ACC112 (cell line): ENCODE data around the gene LCE4A.

Experiments
- H2AFZ ChIP-seq: fragments of 200-600 bp; sonication (generic); one replicate; pipeline ENCODE4 v1.6.0; 2017; ENCODE audit warnings: antibody characterized with exemption, low read length; ENCODE audit not compliant: unreplicated experiment
- H3K27ac ChIP-seq: fragments of 200-600 bp; sonication (generic); 2 replicates; pipeline ENCODE4 v1.5.1; 2014; ENCODE audit warnings: low read depth, mild to moderate bottlenecking, antibody characterized with exemption, low read length, moderate library complexity
- H3K27me3 ChIP-seq: fragments of 200-600 bp; sonication (generic); 2 replicates; pipeline ENCODE4 v1.6.1; 2014; ENCODE audit warnings: mild to moderate bottlenecking, antibody characterized with exemption, low read length, moderate library complexity, mixed read lengths; ENCODE audit not compliant: insufficient read depth
- H3K36me3 ChIP-seq: fragments of 200-600 bp; sonication (generic); 2 replicates; pipeline ENCODE4 v1.6.1; 2016; ENCODE audit warnings: mild to moderate bottlenecking, antibody characterized with exemption, low read length, moderate library complexity, mixed read lengths; ENCODE audit not compliant: insufficient read depth
- H3K4me1 ChIP-seq: fragments of 200-600 bp; sonication (generic); one replicate; pipeline ENCODE4 v1.6.1; 2016; ENCODE audit warnings: low read length, mixed read lengths; ENCODE audit not compliant: insufficient read depth, unreplicated experiment, control insufficient read depth
- H3K4me3 ChIP-seq: fragments of 200-600 bp; sonication (generic); 2 replicates; pipeline ENCODE4 v1.5.1; 2014; ENCODE audit warnings: mild to moderate bottlenecking, low read depth, low read length
- H3K79me2 ChIP-seq: fragments of 200-600 bp; sonication (generic); one replicate; pipeline ENCODE4 v1.6.0; 2016; ENCODE audit warnings: low read length; ENCODE audit not compliant: control insufficient read depth, unreplicated experiment, insufficient read depth

LCE4A gene

DNA sequence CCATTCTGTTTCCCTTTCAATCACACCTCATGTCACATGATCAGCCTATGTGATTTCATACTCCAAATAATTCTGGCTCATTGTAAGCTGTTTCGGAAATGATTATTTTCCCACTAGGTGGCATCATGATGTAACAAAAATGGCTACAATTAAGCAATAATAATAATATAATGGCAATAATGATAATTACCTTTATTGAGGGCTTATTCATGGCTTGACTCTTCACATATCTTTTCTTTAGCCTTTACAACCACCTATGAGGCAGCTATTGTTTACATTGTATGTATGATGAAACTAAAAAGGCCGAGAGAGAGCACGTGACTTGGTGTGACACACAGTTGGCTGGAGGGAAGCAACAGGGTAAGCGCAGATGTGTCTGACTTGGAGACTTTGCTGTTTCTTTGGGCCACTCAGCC, 37.3 kb downstream of the LCE4A start:
- Histone ChIP-seq H3K27me3 (no peaks in the 10 kb centered on the region), H3K27ac (no peak overlapping the region), H3K36me3 (no peaks in the 10 kb centered on the region), H3K79me2 (no peaks in the 10 kb centered on the region), H2AFZ (no peak overlapping the region), H3K4me3 (no peak overlapping the region), H3K4me1 (no peaks in the 10 kb centered on the region)

DNA sequence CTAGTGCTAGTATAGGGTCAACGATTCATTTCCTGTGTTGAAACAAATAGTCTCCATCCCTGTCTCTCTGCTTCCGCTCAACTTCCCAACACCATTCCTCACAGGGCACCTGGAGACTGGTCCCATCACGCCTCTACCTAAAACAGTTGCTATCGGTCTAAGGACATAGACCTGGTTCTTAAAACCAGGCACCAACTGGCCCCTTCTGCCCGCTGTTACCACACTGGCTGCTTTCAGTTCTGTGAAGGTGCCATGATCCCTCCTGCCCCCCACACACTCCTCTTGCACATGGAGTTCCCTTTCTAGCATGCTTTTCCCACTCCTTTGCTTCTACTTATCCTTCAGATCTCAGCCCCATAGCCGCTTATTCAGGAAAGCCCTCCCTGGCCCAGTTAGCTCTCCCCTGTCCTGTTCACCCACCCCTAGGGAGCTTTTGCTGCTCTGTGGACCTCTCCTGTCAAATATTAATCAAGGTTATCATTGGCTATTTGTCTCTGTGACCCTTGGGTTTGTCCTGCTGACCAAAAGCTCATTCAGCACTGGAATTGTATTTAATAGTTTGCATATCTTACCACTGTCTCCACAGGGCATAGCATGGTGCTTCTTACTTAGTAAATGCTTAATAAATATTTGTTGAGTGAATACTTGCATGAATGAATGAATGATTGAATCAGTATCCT, 37.9 kb downstream of the LCE4A start:
- Histone ChIP-seq H2AFZ (no peak overlapping the region), H3K79me2 (no peaks in the 10 kb centered on the region), H3K27ac (no peak overlapping the region), H3K4me3 (no peak overlapping the region), H3K36me3 (no peaks in the 10 kb centered on the region), H3K4me1 (no peaks in the 10 kb centered on the region), H3K27me3 (no peaks in the 10 kb centered on the region)

DNA sequence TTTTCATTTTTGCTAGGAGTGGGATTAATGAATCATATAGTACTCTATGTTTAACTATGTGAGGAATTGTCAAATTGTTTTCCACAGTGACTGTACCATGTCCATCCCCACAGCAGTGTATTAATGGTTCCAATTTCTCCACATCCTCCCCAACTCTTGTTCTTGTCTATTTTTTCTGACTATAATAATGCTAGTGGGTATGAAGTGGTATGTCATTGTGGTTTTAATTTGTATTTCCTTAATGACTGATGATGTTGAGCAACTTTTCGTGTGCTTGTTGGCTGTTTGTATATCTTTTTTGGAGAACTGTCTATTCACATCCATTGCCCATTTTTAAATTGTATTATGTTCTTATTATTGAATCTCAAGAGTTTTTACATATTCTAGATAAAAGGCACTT, 39.9 kb downstream of the LCE4A start:
- Histone ChIP-seq H3K79me2 (no peaks in the 10 kb centered on the region), H3K4me1 (peaks cover 3% of the 10 kb centered on the region), H3K4me3 (no peak overlapping the region), H3K27me3 (no peaks in the 10 kb centered on the region), H3K36me3 (no peaks in the 10 kb centered on the region), H2AFZ (no peak overlapping the region), H3K27ac (no peak overlapping the region)

GRCh38 chr1:152752225-152752624, 44.3 kb downstream of the LCE4A start:
- H3K36me3 ChIP-seq: no peaks in the 10 kb centered on the region
- no peak overlapping the region for H3K27ac ChIP-seq
- no peaks in the 10 kb centered on the region for H3K79me2 ChIP-seq
- H3K27me3 ChIP-seq: no peaks in the 10 kb centered on the region
- peaks cover 3% of the 10 kb centered on the region for H3K4me1 ChIP-seq
- H3K4me3 ChIP-seq: no peak overlapping the region
- no peak overlapping the region for H2AFZ ChIP-seq

- Histone ChIP-seq H3K27me3 (no peaks in the 10 kb centered on the region), H2AFZ (no peak overlapping the region), H3K27ac (no peak overlapping the region), H3K4me1 (peaks cover 3% of the 10 kb centered on the region), H3K36me3 (no peaks in the 10 kb centered on the region), H3K4me3 (no peak overlapping the region), H3K79me2 (no peaks in the 10 kb centered on the region)
Measured at GRCh38 chr1:152753586-152753985, 45.6 kb downstream of the LCE4A start.

DNA sequence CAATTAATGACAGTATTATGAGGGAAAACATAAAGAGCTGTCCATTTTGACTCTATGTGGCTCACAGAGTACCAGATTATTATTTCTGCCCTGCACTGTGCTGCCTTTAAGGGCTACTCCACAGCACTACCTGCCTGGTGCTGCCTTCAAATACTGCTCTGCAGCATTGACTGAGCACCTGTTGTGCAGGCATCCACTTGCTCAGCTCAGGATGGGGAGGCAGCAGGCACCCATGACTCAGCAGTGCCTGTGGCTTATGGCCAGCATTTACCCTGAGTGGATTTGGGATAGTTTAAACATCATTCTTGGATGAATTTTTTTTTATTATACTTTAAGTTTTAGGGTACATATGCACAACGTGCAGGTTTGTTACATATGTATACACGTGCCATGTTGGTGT, 48.9 kb downstream of the LCE4A start:
- no peak overlapping the region for H2AFZ ChIP-seq
- H3K4me3 ChIP-seq: no peak overlapping the region
- H3K79me2 ChIP-seq: no peaks in the 10 kb centered on the region
- no peaks in the 10 kb centered on the region for H3K36me3 ChIP-seq
- H3K27me3 ChIP-seq: no peaks in the 10 kb centered on the region
- H3K4me1 ChIP-seq: peaks cover 3% of the 10 kb centered on the region
- H3K27ac ChIP-seq: no peak overlapping the region

- Histone ChIP-seq H3K27me3 (no peaks in the 10 kb centered on the region), H3K79me2 (no peaks in the 10 kb centered on the region), H3K27ac (no peak within 1 kb of the TSS), H3K4me3 (no peak within 1 kb of the TSS), H2AFZ (no peak within 1 kb of the TSS), H3K36me3 (no peaks in the 10 kb centered on the region), H3K4me1 (no peaks in the 10 kb centered on the region)
Measured at GRCh38 chr1:152757747-152758146, 49.8 kb downstream of the LCE4A start, which contains the start of gene KPRP. Gene KPRP (plus strand): TSS chr1:152758025. CDS start chr1:152759589, 1,564 bp downstream.

GRCh38 chr1:152758636-152759035, 50.7 kb downstream of the LCE4A start:
- H3K36me3 ChIP-seq: no peaks in the 10 kb centered on the region
- no peaks in the 10 kb centered on the region for H3K79me2 ChIP-seq
- H3K27ac ChIP-seq: no peak overlapping the region
- H3K27me3 ChIP-seq: no peaks in the 10 kb centered on the region
- no peak overlapping the region for H2AFZ ChIP-seq
- no peak overlapping the region for H3K4me3 ChIP-seq
- H3K4me1 ChIP-seq: no peaks in the 10 kb centered on the region
